GM23338 (cell line): Measurements from ENCODE around the gene ZNF70. TPM values are rescaled to one million over a fixed set of nuclear protein-coding genes. Genes with fewer than 3 reads are reported as not detected.

ENCODE experiments used
- ATAC-seq: fragments of 200-7000 bp; cut with Tn5 transposase; 3 replicates; pipeline ENCODE4 v1.9.1; 2020
- DNase-seq: peaks from one replicate; pipeline ENCODE4 v3.0.0-alpha.2; 2015; ENCODE audit warnings: low spot score
- H2AFZ ChIP-seq: fragments of 200-600 bp; sonication (generic); 2 replicates; pipeline ENCODE4 v1.8.0; 2016; ENCODE audit warnings: antibody characterized with exemption, mild to moderate bottlenecking, moderate library complexity
- H3F3A ChIP-seq: fragments of 200-600 bp; sonication (generic); replicated peaks from 2 replicates; pipeline ENCODE4 v1.8.0; 2017; ENCODE audit warnings: antibody characterized with exemption, mixed run types, low read depth
- H3K27ac ChIP-seq: fragments of 200-600 bp; sonication (generic); 2 replicates; pipeline ENCODE4 v1.6.1; 2016; ENCODE audit warnings: low read depth
- H3K27me3 ChIP-seq: fragments of 200-600 bp; sonication (generic); 2 replicates; pipeline ENCODE4 v1.8.0; 2016; ENCODE audit warnings: mild to moderate bottlenecking, mixed run types, moderate library complexity; ENCODE audit not compliant: insufficient read depth
- H3K36me3 ChIP-seq: fragments of 200-600 bp; sonication (generic); 2 replicates; pipeline ENCODE4 v1.8.0; 2016; ENCODE audit warnings: mild to moderate bottlenecking; ENCODE audit not compliant: insufficient read depth
- H3K4me1 ChIP-seq: fragments of 200-600 bp; sonication (generic); 2 replicates; pipeline ENCODE4 v1.8.0; 2016; ENCODE audit warnings: mild to moderate bottlenecking, moderate library complexity; ENCODE audit not compliant: insufficient read depth
- H3K4me2 ChIP-seq: fragments of 200-600 bp; sonication (generic); 2 replicates; pipeline ENCODE4 v1.7.1; 2017; ENCODE audit warnings: mixed run types
- H3K4me3 ChIP-seq: fragments of 200-600 bp; sonication (generic); 2 replicates; pipeline ENCODE4 v1.6.1; 2016; ENCODE audit warnings: mixed run types
- H3K79me2 ChIP-seq: fragments of 200-600 bp; sonication (generic); replicated peaks from 2 replicates; pipeline ENCODE4 v1.8.0; 2017; ENCODE audit warnings: mild to moderate bottlenecking; ENCODE audit not compliant: insufficient read depth
- H3K9me2 ChIP-seq: fragments of 200-600 bp; sonication (generic); 2 replicates; pipeline ENCODE4 v1.8.0; 2017; ENCODE audit not compliant: insufficient read depth
- H4K20me1 ChIP-seq: fragments of 200-600 bp; sonication (generic); replicated peaks from 2 replicates; pipeline ENCODE4 v1.8.0; 2017; ENCODE audit warnings: mild to moderate bottlenecking; ENCODE audit not compliant: insufficient read depth
- H3K27ac Mint-ChIP-seq: 2 replicates; pipeline ENCODE4 v1.8.0; 2020; ENCODE audit warnings: inconsistent platforms, mild to moderate bottlenecking, moderate library complexity, mixed read lengths
- H3K27me3 Mint-ChIP-seq: 3 replicates; pipeline ENCODE4 v1.8.0; 2022; ENCODE audit warnings: low read depth, mild to moderate bottlenecking, moderate library complexity, mixed read lengths, inconsistent platforms; ENCODE audit not compliant: insufficient read depth, poor library complexity
- H3K36me3 Mint-ChIP-seq: 3 replicates; pipeline ENCODE4 v1.8.0; 2021; ENCODE audit warnings: low read depth, mild to moderate bottlenecking, inconsistent platforms, moderate library complexity, mixed read lengths
- H3K4me1 Mint-ChIP-seq: 3 replicates; pipeline ENCODE4 v1.8.0; 2020; ENCODE audit warnings: mild to moderate bottlenecking, inconsistent platforms, mixed read lengths
- H3K4me3 Mint-ChIP-seq: 3 replicates; pipeline ENCODE4 v1.8.0; 2021; ENCODE audit warnings: moderate library complexity, mild to moderate bottlenecking, inconsistent platforms, mixed read lengths
- H3K9me3 Mint-ChIP-seq: 3 replicates; pipeline ENCODE4 v1.8.0; 2020; ENCODE audit warnings: moderate library complexity, mild to moderate bottlenecking, inconsistent platforms, mixed read lengths
- CREB1 ChIP-seq: fragments of 250-450 bp; sonication (Bioruptor Pico); IDR thresholded peaks from 2 replicates; pipeline ENCODE4 v1.5.0; 2020; ENCODE audit warnings: low read depth, mild to moderate bottlenecking, moderate library complexity
- EZH2 ChIP-seq: fragments of 200-600 bp; sonication (generic); IDR thresholded peaks from one replicate; pipeline ENCODE4 v1.8.0; 2017; ENCODE audit warnings: antibody characterized with exemption, mild to moderate bottlenecking, low read depth; ENCODE audit not compliant: unreplicated experiment
- EZH2phosphoT487 ChIP-seq: fragments of 200-600 bp; sonication (generic); IDR thresholded peaks from one replicate; pipeline ENCODE4 v1.8.1; 2018; ENCODE audit warnings: antibody characterized with exemption; ENCODE audit not compliant: unreplicated experiment
- JUNB ChIP-seq: IDR thresholded peaks from one replicate; pipeline ENCODE4 v1.6.1; 2016; ENCODE audit warnings: antibody characterized with exemption; ENCODE audit not compliant: unreplicated experiment
- NANOG ChIP-seq: IDR thresholded peaks from 2 replicates; pipeline ENCODE4 v1.6.1; 2016; ENCODE audit warnings: antibody characterized with exemption, borderline replicate concordance
- POLR2AphosphoS5 ChIP-seq: IDR thresholded peaks from 2 replicates; pipeline ENCODE4 v1.6.1; 2016; ENCODE audit warnings: antibody characterized with exemption, low read depth
- STAT1 ChIP-seq: IDR thresholded peaks from one replicate; pipeline ENCODE4 v1.6.1; 2016; ENCODE audit warnings: antibody characterized with exemption; ENCODE audit not compliant: unreplicated experiment
- ZNF114 ChIP-seq: fragments of 250-450 bp; sonication (Bioruptor Pico); IDR thresholded peaks from 2 replicates; pipeline ENCODE4 v1.5.0; 2020; ENCODE audit warnings: mild to moderate bottlenecking, moderate library complexity
- ZNF331 ChIP-seq: fragments of 250-450 bp; sonication (Bioruptor Pico); IDR thresholded peaks from 2 replicates; pipeline ENCODE4 v1.5.0; 2020; ENCODE audit warnings: low read depth, mild to moderate bottlenecking, moderate library complexity
- polyA plus RNA-seq: library from polyadenylated mRNA; unstranded; fragments of >200 nt; fragmentation: Nextera tagmentation; extraction: Ambion mirVana; gene quantifications from 2 replicates; pipeline ENCODE4 v1.2.1, GENCODE V29; 2016
- total RNA-seq: library from RNA; depleted of rRNA; stranded (reverse); fragments of >200 nt; shearing (Covaris generic); gene quantifications from 2 replicates; pipeline ENCODE4 v1.2.3, GENCODE V29; 2014
- TF ChIP-seq, protein P1 (sequence below): IDR thresholded peaks from one replicate; pipeline ENCODE4 v1.6.1; 2018; ENCODE audit warnings: antibody characterized with exemption; ENCODE audit not compliant: unreplicated experiment
- TF ChIP-seq, protein P2 (sequence below), 2 experiments: fragments of 200-600 bp in 1 of 2; sonication (generic) in 1 of 2; conservative IDR thresholded peaks; 2 replicates each; pipeline versions ENCODE4 v1.5.1 to v1.6.1; 2016 to 2017; ENCODE audit warnings: antibody characterized with exemption in 2 of 2, low read depth in 2 of 2, mild to moderate bottlenecking in 2 of 2, moderate library complexity in 1 of 2
- TF ChIP-seq, protein P3 (sequence below): fragments of 250-450 bp; sonication (Bioruptor Pico); IDR thresholded peaks from 2 replicates; pipeline ENCODE4 v1.5.0; 2020; ENCODE audit warnings: mild to moderate bottlenecking, moderate library complexity
- TF ChIP-seq, protein P4 (sequence below): IDR thresholded peaks from 2 replicates; pipeline ENCODE4 v1.6.1; 2016; ENCODE audit warnings: antibody characterized with exemption

ZNF70 gene
- total and polyA plus RNA-seq, 2 experiments from 2014 or later = 0.45 to 2.6 TPM

DNA sequence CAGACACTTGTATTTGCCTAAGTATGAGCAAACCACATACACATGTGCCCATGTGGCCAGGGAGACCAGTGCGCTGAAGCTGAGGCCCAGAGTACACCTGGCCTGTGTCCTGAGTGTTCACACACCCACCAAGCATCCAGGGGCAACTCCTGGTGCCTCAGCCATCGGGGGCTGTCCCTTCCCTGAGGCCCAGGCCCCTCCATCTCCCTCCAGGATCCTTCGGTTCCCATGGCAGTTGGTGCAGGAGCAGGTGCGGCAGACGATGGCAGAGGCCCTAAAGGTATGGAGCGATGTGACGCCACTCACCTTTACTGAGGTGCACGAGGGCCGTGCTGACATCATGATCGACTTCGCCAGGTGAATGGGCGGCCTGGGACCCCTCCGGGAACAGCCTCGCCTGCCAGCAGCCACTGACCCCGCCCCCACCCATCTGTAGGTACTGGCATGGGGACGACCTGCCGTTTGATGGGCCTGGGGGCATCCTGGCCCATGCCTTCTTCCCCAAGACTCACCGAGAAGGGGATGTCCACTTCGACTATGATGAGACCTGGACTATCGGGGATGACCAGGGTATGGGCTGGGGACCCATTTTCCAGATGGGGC, 29.3 kb upstream of the ZNF70 start:
- DNase-seq (no peak), ATAC-seq (no peak)
- Histone ChIP-seq H3F3A (0 out of 2 replicates have a peak, but pooled peaks cover 4% of the 10 kb centered on the region), H3K4me1 (no peaks in the 10 kb centered on the region), H3K9me2 (no peaks in the 10 kb centered on the region), H3K27ac (no peak overlapping the region), H3K79me2 (no peaks in the 10 kb centered on the region), H4K20me1 (no peaks in the 10 kb centered on the region), H2AFZ (no peak overlapping the region), H3K4me2 (no peak overlapping the region), H3K36me3 (no peaks in the 10 kb centered on the region), H3K27me3 (no peaks in the 10 kb centered on the region), H3K4me3 (no peak overlapping the region)
- Mint-ChIP-seq H3K36me3 (no peaks in the 10 kb centered on the region; the same call in 2 of the 3 replicates), H3K9me3 (no peaks in the 10 kb centered on the region), H3K4me3 (no peak overlapping the region), H3K27ac (no peak overlapping the region), H3K27me3 (peaks cover 6% of the 10 kb centered on the region), H3K4me1 (no peaks in the 10 kb centered on the region; the same call in 2 of the 3 replicates)
- TF ChIP-seq, protein P1, sequence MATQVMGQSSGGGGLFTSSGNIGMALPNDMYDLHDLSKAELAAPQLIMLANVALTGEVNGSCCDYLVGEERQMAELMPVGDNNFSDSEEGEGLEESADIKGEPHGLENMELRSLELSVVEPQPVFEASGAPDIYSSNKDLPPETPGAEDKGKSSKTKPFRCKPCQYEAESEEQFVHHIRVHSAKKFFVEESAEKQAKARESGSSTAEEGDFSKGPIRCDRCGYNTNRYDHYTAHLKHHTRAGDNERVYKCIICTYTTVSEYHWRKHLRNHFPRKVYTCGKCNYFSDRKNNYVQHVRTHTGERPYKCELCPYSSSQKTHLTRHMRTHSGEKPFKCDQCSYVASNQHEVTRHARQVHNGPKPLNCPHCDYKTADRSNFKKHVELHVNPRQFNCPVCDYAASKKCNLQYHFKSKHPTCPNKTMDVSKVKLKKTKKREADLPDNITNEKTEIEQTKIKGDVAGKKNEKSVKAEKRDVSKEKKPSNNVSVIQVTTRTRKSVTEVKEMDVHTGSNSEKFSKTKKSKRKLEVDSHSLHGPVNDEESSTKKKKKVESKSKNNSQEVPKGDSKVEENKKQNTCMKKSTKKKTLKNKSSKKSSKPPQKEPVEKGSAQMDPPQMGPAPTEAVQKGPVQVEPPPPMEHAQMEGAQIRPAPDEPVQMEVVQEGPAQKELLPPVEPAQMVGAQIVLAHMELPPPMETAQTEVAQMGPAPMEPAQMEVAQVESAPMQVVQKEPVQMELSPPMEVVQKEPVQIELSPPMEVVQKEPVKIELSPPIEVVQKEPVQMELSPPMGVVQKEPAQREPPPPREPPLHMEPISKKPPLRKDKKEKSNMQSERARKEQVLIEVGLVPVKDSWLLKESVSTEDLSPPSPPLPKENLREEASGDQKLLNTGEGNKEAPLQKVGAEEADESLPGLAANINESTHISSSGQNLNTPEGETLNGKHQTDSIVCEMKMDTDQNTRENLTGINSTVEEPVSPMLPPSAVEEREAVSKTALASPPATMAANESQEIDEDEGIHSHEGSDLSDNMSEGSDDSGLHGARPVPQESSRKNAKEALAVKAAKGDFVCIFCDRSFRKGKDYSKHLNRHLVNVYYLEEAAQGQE = no peak
- TF ChIP-seq ZNF331 (CRISPR knock-in tag) (no peak), ZNF114 (no peak), NANOG (no peak), STAT1 (no peak), JUNB (no peak), EZH2phosphoT487 (no peak), CREB1 (CRISPR knock-in tag) (no peak), POLR2AphosphoS5 (no peak), EZH2 (no peak)
- TF ChIP-seq, protein P2, sequence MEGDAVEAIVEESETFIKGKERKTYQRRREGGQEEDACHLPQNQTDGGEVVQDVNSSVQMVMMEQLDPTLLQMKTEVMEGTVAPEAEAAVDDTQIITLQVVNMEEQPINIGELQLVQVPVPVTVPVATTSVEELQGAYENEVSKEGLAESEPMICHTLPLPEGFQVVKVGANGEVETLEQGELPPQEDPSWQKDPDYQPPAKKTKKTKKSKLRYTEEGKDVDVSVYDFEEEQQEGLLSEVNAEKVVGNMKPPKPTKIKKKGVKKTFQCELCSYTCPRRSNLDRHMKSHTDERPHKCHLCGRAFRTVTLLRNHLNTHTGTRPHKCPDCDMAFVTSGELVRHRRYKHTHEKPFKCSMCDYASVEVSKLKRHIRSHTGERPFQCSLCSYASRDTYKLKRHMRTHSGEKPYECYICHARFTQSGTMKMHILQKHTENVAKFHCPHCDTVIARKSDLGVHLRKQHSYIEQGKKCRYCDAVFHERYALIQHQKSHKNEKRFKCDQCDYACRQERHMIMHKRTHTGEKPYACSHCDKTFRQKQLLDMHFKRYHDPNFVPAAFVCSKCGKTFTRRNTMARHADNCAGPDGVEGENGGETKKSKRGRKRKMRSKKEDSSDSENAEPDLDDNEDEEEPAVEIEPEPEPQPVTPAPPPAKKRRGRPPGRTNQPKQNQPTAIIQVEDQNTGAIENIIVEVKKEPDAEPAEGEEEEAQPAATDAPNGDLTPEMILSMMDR (conservative IDR thresholded peaks at IDR 0.05; ENCODE audit: low read depth in 2 of 2) = no peak
- TF ChIP-seq, protein P3, sequence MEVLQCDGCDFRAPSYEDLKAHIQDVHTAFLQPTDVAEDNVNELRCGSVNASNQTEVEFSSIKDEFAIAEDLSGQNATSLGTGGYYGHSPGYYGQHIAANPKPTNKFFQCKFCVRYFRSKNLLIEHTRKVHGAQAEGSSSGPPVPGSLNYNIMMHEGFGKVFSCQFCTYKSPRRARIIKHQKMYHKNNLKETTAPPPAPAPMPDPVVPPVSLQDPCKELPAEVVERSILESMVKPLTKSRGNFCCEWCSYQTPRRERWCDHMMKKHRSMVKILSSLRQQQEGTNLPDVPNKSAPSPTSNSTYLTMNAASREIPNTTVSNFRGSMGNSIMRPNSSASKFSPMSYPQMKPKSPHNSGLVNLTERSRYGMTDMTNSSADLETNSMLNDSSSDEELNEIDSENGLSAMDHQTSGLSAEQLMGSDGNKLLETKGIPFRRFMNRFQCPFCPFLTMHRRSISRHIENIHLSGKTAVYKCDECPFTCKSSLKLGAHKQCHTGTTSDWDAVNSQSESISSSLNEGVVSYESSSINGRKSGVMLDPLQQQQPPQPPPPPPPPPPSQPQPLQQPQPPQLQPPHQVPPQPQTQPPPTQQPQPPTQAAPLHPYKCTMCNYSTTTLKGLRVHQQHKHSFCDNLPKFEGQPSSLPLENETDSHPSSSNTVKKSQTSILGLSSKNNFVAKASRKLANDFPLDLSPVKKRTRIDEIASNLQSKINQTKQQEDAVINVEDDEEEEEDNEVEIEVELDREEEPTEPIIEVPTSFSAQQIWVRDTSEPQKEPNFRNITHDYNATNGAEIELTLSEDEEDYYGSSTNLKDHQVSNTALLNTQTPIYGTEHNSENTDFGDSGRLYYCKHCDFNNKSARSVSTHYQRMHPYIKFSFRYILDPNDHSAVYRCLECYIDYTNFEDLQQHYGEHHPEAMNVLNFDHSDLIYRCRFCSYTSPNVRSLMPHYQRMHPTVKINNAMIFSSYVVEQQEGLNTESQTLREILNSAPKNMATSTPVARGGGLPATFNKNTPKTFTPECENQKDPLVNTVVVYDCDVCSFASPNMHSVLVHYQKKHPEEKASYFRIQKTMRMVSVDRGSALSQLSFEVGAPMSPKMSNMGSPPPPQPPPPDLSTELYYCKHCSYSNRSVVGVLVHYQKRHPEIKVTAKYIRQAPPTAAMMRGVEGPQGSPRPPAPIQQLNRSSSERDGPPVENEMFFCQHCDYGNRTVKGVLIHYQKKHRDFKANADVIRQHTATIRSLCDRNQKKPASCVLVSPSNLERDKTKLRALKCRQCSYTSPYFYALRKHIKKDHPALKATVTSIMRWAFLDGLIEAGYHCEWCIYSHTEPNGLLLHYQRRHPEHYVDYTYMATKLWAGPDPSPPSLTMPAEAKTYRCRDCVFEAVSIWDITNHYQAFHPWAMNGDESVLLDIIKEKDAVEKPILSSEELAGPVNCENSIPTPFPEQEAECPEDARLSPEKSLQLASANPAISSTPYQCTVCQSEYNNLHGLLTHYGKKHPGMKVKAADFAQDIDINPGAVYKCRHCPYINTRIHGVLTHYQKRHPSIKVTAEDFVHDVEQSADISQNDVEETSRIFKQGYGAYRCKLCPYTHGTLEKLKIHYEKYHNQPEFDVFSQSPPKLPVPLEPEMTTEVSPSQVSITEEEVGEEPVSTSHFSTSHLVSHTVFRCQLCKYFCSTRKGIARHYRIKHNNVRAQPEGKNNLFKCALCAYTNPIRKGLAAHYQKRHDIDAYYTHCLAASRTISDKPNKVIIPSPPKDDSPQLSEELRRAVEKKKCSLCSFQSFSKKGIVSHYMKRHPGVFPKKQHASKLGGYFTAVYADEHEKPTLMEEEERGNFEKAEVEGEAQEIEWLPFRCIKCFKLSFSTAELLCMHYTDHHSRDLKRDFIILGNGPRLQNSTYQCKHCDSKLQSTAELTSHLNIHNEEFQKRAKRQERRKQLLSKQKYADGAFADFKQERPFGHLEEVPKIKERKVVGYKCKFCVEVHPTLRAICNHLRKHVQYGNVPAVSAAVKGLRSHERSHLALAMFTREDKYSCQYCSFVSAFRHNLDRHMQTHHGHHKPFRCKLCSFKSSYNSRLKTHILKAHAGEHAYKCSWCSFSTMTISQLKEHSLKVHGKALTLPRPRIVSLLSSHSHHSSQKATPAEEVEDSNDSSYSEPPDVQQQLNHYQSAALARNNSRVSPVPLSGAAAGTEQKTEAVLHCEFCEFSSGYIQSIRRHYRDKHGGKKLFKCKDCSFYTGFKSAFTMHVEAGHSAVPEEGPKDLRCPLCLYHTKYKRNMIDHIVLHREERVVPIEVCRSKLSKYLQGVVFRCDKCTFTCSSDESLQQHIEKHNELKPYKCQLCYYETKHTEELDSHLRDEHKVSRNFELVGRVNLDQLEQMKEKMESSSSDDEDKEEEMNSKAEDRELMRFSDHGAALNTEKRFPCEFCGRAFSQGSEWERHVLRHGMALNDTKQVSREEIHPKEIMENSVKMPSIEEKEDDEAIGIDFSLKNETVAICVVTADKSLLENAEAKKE (CRISPR knock-in tag) = no peak
- TF ChIP-seq, protein P4, sequence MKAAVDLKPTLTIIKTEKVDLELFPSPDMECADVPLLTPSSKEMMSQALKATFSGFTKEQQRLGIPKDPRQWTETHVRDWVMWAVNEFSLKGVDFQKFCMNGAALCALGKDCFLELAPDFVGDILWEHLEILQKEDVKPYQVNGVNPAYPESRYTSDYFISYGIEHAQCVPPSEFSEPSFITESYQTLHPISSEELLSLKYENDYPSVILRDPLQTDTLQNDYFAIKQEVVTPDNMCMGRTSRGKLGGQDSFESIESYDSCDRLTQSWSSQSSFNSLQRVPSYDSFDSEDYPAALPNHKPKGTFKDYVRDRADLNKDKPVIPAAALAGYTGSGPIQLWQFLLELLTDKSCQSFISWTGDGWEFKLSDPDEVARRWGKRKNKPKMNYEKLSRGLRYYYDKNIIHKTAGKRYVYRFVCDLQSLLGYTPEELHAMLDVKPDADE = no peak
